Glutamatergic neuron (in vitro differentiated cells): ENCODE data around the gene ZNF780A. TPM values are rescaled to one million over a fixed set of nuclear protein-coding genes. Genes with fewer than 3 reads are reported as not detected.
"Not testable (repeated sequence)": the region's sequence is repeated elsewhere in the genome, so short reads cannot be mapped to it uniquely, and the experiment has no call there.

Source experiments
- DNase-seq: peaks from one replicate; pipeline ENCODE4 v3.0.0; 2022
- H3K27ac Mint-ChIP-seq: one replicate; pipeline ENCODE4 v1.8.0; 2020; ENCODE audit warnings: mild to moderate bottlenecking, mixed read lengths, inconsistent platforms; ENCODE audit not compliant: unreplicated experiment
- H3K27me3 Mint-ChIP-seq: one replicate; pipeline ENCODE4 v1.8.0; 2020; ENCODE audit warnings: mild to moderate bottlenecking, moderate library complexity, mixed read lengths, inconsistent platforms; ENCODE audit not compliant: unreplicated experiment
- H3K36me3 Mint-ChIP-seq: one replicate; pipeline ENCODE4 v1.8.0; 2020; ENCODE audit warnings: mild to moderate bottlenecking, mixed read lengths, inconsistent platforms; ENCODE audit not compliant: unreplicated experiment
- H3K4me1 Mint-ChIP-seq: one replicate; pipeline ENCODE4 v1.8.0; 2020; ENCODE audit warnings: mild to moderate bottlenecking, low read depth, mixed read lengths, inconsistent platforms; ENCODE audit not compliant: unreplicated experiment
- H3K4me3 Mint-ChIP-seq: one replicate; pipeline ENCODE4 v1.8.0; 2020; ENCODE audit warnings: mild to moderate bottlenecking, mixed read lengths, inconsistent platforms; ENCODE audit not compliant: unreplicated experiment
- H3K9me3 Mint-ChIP-seq: one replicate; pipeline ENCODE4 v1.8.0; 2020; ENCODE audit warnings: mild to moderate bottlenecking, moderate library complexity, mixed read lengths, inconsistent platforms; ENCODE audit not compliant: unreplicated experiment
- CTCF ChIP-seq: fragments of 200-600 bp; sonication (generic); IDR thresholded peaks from one replicate; pipeline ENCODE4 v1.5.0; 2021; ENCODE audit not compliant: partially characterized antibody, unreplicated experiment
- total RNA-seq: library from RNA; stranded (reverse); fragmentation: NEBNext Ultra II Directional; extraction: Animal tissue kit (Norgen Biotek cat#: 25700); gene quantifications from one replicate; pipeline ENCODE4 v1.2.1, GENCODE V29; 2021; ENCODE audit not compliant: unreplicated experiment

ZNF780A gene
- total RNA-seq, 1 donor from 2014 or later, result 20.0 TPM

GRCh38 chr19:40116075-40116474 lies 25.3 kb upstream of the ZNF780A start:
- Mint-ChIP-seq H3K9me3 (peaks cover 9% of the 10 kb centered on the region), H3K4me3 (no peak overlapping the region), H3K4me1 (no peaks in the 10 kb centered on the region), H3K36me3 (peaks cover 10% of the 10 kb centered on the region), H3K27me3 (peaks cover 1% of the 10 kb centered on the region), H3K27ac (no peak overlapping the region)
- no peak for DNase-seq
- no peak for TF ChIP-seq CTCF

GRCh38 chr19:40114119-40114518 lies 23.4 kb upstream of the ZNF780A start:
- not testable (repeated sequence) for H3K4me3 Mint-ChIP-seq, H3K36me3 Mint-ChIP-seq, DNase-seq, H3K27me3 Mint-ChIP-seq, H3K9me3 Mint-ChIP-seq, H3K4me1 Mint-ChIP-seq, H3K27ac Mint-ChIP-seq

GRCh38 chr19:40112271-40112670 lies 21.5 kb upstream of the ZNF780A start:
- not testable (repeated sequence) for H3K36me3 Mint-ChIP-seq, DNase-seq, H3K27me3 Mint-ChIP-seq, H3K4me1 Mint-ChIP-seq, H3K9me3 Mint-ChIP-seq, H3K27ac Mint-ChIP-seq, H3K4me3 Mint-ChIP-seq

- no peaks in the 10 kb centered on the region for H3K4me1 Mint-ChIP-seq
Observed at GRCh38 chr19:40110570-40110969, 19.8 kb upstream of the ZNF780A start.

DNA sequence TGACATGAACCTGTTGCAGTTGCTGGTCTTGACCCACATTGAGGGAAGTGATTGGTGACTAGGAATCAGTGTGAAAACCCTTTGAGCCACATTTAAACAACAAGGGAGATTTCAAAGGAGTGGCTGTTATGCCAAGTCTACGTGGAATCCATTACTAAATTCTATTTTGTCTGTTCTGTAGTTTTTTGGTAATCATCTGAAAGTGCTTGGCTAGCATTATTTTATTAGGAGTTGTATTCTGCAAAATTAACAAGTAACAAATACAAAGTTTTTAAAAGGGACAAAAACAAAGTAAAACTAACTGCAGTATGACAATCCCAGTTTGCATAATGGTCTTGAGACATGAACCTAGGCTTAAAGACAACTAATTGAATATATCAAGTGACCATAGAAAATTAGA lies 14.0 kb upstream of the ZNF780A start:
- Mint-ChIP-seq H3K9me3 (no peaks in the 10 kb centered on the region), H3K36me3 (no peaks in the 10 kb centered on the region), H3K27ac (no peak overlapping the region), H3K4me3 (no peak overlapping the region), H3K4me1 (no peaks in the 10 kb centered on the region), H3K27me3 (no peaks in the 10 kb centered on the region)
- TF ChIP-seq CTCF, result no peak
- no peak for DNase-seq

More at GRCh38 chr19:40110570-40110969, 19.8 kb upstream of the ZNF780A start:
- H3K27me3 Mint-ChIP-seq, result no peaks in the 10 kb centered on the region
- H3K27ac Mint-ChIP-seq, result no peak overlapping the region
- TF ChIP-seq CTCF, result no peak
- H3K4me3 Mint-ChIP-seq, result no peak overlapping the region
- peaks cover 4% of the 10 kb centered on the region for H3K36me3 Mint-ChIP-seq
- peaks cover 2% of the 10 kb centered on the region for H3K9me3 Mint-ChIP-seq
- DNase-seq, result no peak

DNA sequence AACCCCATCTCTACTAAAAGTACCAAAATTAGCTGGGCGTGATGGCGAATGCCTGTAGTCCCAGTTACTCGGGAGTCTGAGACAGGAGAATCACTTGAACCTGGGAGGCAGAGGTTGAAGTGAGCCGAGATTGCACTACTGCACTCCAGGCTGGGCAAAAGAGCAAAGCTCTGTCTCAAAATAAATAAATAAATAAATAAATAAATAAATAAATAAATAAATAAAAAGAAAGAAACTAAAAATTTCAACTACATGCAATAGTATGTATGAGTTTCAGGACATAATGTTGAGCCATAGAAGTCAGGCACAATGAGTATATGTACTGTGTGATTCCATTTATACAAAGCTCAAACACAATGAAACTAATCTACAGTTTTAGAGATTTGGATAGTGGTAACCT lies 12.9 kb upstream of the ZNF780A start:
- H3K9me3 Mint-ChIP-seq, result no peaks in the 10 kb centered on the region
- TF ChIP-seq CTCF, result no peak
- H3K36me3 Mint-ChIP-seq, result no peaks in the 10 kb centered on the region
- H3K4me3 Mint-ChIP-seq, result no peak overlapping the region
- no peak overlapping the region for H3K27ac Mint-ChIP-seq
- H3K4me1 Mint-ChIP-seq, result no peaks in the 10 kb centered on the region
- no peak for DNase-seq
- no peaks in the 10 kb centered on the region for H3K27me3 Mint-ChIP-seq
